HG03457 (cell line): ENCODE results near the gene ELL3.
"Not testable (repeated sequence)": the region's sequence is repeated elsewhere in the genome, so short reads cannot be mapped to it uniquely, and the experiment has no call there.

Experiments
- ATAC-seq: cut with Tn5 transposase; IDR thresholded peaks from one replicate; pipeline ENCODE4 v1.9.1; 2021; ENCODE audit warnings: moderate number of reproducible peaks; ENCODE audit not compliant: unreplicated experiment

Gene ELL3

DNA sequence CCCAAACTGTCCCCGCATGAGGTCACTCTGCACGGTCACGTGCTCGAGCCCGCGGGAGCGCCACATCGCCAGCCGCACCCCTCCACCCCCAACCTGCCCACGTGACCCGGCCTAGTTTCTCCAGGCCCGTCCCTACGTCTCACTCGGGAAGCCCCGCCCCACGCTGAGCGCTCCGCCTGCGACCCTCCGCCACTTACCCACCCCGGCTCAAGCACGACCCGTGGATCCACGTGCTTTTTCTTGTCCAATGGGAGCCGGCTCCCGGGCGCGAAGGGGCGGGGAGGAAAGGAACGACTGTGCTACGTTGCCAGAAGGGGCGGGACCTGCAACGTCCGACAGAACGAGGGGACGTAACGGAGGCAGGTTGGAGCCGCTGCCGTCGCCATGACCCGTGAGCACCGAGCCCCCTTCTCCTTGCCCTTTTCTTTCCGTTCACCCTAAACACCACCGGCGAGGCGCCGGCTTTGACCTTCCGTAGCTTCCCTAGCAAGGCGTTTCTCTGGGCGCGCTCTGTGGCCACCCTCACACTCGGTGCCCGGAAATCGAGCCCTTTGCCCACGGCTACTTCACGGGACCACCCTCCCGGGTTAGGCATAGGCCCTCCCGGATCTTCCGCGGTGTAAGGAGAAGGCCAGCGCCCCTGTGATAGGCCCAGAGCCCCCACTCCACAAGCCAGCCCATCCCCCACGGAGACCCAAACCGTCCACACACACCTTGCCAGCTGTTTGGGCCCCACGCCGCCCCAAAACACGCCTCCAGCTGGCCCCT is 15.4 kb upstream of the ELL3 start, which contains the start of gene SERF2:
Gene SERF2 (plus strand): TSS at position 328 of the 768 bp plus-strand sequence. CDS start 57 bp downstream, at position 385.
- ATAC-seq = peak; percentile 81

DNA sequence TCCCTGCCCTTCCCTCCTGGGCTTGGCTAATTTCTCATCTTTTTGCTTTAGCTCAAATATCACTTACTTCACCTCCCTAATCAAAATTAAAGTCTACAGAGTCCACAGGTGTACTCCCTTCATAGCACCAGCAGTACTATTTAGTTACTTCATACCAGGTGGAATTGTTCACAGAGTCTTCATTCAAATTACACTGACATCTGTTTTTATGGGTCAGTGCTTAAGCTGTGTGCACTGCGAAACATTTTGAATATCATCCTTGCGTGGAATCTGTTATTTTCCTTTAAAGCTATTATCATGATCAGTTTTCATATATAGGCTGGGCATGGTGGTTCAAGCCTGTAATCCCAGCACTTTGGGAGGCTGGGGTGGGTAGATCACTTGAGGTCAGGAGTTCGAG is 12.6 kb upstream of the ELL3 start:
- ATAC-seq = no peak

GRCh38 chr15:43779016-43779415 is 2.2 kb upstream of the ELL3 start:
- ATAC-seq = no peak

GRCh38 chr15:43777267-43777914 is 625 bp upstream of the ELL3 start:
- ATAC-seq = peak; percentile 43

DNA sequence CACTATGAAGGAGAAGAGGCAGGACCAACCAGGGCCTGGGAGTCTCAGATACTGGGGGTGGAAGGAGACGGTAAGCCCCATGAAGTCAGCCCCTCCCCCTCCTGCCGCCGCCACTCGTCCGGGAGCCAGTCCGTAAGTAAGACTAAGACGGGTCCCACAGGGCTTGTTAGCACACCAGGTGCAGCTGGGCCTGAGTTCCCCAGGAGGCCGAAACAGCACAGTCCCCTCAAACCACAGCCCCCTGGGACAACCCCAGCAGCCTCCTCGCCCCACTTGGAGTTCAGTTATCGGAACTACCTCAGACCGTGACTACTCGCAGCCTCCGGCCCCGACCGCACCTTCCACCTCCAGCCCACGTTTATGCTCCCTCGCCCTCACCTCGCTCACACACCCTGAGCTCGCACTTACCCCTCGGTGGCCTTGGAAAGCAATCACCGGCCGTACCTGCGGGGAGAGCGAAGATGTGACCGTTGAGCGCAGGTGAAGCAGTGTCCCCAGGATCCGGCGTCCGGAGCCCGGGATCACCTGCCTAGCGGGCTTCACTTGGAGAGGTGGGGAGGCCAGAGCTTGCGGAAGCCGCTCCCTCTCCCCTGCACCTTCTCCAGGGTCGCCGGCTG is 557 bp downstream of the ELL3 start:
- ATAC-seq = peak; percentile 57

DNA sequence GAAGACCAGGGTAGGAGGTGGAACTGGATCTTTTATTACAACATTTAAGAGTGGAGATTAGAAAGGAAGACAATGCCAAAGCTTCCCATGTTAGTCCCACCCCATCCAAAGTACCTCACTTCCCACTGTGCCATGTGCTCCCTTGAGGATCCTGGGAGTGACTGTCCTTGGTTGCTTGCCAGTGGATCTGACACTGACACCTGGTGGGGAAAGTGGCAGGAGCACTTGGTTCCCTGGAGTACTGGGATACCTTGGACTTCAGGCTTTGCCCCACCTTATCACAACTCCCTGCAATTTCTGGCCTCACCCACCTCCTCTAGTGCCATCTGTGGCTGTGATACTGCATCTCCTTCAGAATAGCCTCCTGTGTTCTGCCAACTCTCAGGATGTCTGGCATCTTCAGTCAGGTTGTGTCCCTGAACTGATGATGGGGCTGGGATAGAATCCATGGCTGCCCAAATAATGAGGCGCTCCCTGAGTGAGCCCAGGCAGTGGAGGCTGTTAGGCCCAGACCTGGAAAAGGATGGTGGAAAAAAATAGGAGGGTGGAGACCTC is 1.3 kb downstream of the ELL3 start:
- no peak for ATAC-seq

DNA sequence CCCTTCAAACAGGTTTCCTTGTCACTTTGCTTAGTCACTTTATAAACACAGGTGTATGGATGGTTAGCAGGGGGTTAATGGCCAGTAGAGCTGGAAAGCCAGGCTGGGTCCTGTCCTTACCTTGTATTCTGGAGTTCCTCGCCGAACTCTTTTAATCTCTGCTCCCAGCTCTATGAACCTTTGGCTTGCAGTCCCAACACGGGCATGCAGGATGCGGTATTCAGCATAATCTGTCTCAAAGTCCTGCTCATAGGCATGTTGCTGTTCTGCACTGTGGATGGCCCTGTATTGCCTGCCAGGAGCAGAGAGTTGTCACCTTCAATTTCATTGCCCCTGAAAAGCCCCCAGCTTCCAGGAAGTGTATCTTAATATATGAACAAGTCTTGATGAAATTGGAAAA is 2.7 kb downstream of the ELL3 start:
- no peak for ATAC-seq

DNA sequence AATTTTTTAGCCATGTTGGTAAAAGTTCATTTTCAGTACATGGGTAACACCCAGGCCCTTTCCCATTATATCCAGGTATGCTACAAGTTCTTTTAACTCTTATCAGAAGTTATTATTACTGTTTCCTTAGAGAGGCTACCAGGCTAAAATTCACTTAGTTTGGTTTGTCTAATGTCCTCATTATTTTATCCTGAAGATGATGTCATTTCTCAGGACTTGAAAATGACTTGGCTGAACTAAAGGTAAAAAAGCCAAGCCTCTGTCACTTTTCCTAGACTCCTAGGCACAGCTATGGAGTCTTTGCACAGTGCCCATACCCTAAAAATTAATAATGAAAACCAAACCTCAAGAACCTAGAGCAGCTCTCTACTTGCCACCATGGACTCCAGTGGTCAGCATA is 4.1 kb downstream of the ELL3 start:
- ATAC-seq = no peak

- ATAC-seq = no peak
Measured at GRCh38 chr15:43771816-43772215, 5.0 kb downstream of the ELL3 start.

- ATAC-seq = no peak
Measured at GRCh38 chr15:43769584-43770228, 7.1 kb downstream of the ELL3 start.

GRCh38 chr15:43763819-43764446 is 12.8 kb downstream of the ELL3 start:
- ATAC-seq = no peak

- ATAC-seq = no peak
Measured at GRCh38 chr15:43762824-43763223, 13.9 kb downstream of the ELL3 start.

DNA sequence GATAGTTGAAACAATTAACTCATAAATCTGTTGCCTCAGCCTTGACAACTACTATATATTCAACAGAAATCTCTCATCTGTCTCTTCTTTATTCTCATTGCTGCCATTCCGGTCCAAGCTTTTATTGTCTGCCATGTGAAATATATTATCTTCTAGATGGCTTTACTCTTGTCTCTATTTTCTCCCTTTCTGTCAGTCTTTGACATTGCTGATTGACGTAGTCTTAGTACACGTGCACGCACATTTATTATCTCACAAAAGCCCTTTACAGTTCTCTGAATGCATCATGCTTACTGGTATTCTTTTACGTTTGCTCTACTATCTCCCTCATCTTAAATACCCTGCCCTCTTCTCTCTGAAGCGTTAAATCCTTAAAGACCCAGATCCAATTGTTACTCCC is 24.9 kb downstream of the ELL3 start:
- no peak for ATAC-seq

DNA sequence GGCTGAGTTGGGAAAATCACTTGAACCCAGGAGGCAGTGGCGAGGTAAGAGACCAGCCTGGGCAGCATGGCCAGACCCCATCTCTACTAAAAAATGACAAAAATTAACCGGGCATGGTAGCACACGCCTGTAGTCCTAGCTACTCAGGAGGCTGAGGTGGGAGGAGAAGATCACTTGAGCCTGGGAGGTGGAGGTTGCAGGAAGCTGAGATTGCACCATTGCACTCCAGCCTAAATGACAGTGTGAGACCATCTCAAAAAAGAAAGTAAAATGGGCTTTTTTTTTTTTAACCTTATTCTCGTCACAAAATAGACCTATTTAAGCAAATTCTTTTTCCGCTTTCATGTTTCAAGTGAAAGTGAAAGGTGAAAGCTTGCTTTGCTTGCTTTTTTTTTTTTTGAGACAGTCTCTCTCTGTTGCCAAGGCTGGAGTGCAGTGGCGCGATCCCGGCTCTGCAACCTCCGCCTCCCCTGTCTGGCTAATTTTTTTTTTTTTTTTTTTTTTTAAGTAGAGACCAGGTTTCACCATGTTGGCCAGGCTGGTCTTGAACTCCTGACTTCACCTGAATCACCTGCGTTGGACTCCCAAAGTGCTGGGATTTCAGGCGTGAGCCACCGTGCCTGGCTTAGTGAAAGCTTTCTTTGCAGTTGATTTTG is 26.9 kb downstream of the ELL3 start:
- no peak for ATAC-seq

GRCh38 chr15:43748376-43748775 is 28.4 kb downstream of the ELL3 start:
- ATAC-seq = no peak

- ATAC-seq = not testable (repeated sequence)
Measured at GRCh38 chr15:43746903-43747309, 29.9 kb downstream of the ELL3 start.

- peak; percentile 51 for ATAC-seq
Measured at GRCh38 chr15:43746245-43746902, 30.4 kb downstream of the ELL3 start, which contains the start of gene PDIA3. Gene PDIA3 (plus strand): TSS chr15:43746438. CDS start chr15:43746540, 102 bp downstream.

GRCh38 chr15:43735416-43735815 is 41.4 kb downstream of the ELL3 start:
- ATAC-seq = peak; percentile 37

DNA sequence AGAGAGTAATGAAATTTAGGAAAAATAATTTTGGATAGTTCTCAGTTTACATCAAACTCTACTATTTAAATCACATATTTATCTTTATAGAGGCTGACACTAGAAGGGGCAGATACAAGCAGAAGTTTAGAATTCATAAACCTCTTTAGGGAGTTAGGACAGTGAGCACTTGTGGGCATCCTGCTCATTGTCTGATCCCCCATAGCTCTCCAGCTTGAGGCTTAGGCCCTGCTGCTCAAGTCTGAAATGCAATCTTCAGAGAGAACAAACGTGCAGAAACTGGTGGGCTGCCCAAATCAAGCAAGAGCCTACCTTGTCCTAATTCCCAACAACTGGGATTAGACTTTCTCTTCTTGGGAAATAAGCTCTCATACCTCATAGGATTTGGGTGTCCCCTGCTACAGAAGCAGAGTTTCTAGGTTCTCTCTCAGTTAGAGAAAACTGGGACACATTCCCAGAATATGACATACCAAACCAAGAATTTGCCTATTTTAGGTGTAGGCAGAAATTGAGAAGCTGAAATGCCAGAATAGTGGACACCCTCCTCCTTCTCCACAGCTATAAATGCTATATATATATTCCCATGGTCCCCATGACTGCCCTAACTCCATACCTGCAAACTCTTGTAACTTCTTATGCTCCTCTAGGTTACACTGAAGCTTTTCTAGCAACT is 48.6 kb downstream of the ELL3 start:
- ATAC-seq = not testable (repeated sequence)
